ENCODE data around the gene IGDCC3. TPM values are rescaled to one million over a fixed set of nuclear protein-coding genes. Genes with fewer than 3 reads are reported as not detected.

IGDCC3 gene
- total and polyA plus RNA-seq, 2 of the 8 experiments (the other 6 are each of a cell fraction or from before 2014, with no cell fraction given): 26.8 to 45.7 TPM

DNA sequence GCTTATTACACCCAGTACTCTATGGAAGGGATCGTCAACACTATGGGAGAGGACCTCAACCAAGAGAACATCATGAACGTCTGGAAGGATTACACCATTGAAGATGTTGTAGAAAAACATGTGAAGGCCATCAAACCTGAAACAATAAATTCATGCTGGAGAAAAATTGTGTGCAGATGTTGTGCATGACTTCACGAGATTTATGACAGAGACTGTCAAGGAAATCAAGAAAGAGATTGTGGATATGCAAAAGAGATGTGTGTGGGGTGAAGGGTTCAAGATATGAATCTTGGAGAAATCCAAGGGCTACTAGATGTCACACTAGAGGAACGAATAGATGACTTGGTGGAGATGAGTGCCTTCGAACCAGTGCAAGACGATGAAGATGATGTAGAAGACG lies 87.6 kb downstream of the IGDCC3 start (continued):
- TF ChIP-seq, protein P1, sequence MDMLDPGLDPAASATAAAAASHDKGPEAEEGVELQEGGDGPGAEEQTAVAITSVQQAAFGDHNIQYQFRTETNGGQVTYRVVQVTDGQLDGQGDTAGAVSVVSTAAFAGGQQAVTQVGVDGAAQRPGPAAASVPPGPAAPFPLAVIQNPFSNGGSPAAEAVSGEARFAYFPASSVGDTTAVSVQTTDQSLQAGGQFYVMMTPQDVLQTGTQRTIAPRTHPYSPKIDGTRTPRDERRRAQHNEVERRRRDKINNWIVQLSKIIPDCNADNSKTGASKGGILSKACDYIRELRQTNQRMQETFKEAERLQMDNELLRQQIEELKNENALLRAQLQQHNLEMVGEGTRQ (IDR thresholded peaks at IDR 0.05; ENCODE audit: low read length): no peak
- no peak for TF ChIP-seq ASH2L (IDR thresholded peaks at IDR 0.05; ENCODE audit: low read length)
- TF ChIP-seq TCF12 (IDR thresholded peaks at IDR 0.05; ENCODE audit: low read depth, low read length): no peak

Data from H1 (cell line).